ENCODE results near the gene KRT16.
"Not testable (repeated sequence)": the region's sequence is repeated elsewhere in the genome, so short reads cannot be mapped to it uniquely, and the experiment has no call there.

DNA sequence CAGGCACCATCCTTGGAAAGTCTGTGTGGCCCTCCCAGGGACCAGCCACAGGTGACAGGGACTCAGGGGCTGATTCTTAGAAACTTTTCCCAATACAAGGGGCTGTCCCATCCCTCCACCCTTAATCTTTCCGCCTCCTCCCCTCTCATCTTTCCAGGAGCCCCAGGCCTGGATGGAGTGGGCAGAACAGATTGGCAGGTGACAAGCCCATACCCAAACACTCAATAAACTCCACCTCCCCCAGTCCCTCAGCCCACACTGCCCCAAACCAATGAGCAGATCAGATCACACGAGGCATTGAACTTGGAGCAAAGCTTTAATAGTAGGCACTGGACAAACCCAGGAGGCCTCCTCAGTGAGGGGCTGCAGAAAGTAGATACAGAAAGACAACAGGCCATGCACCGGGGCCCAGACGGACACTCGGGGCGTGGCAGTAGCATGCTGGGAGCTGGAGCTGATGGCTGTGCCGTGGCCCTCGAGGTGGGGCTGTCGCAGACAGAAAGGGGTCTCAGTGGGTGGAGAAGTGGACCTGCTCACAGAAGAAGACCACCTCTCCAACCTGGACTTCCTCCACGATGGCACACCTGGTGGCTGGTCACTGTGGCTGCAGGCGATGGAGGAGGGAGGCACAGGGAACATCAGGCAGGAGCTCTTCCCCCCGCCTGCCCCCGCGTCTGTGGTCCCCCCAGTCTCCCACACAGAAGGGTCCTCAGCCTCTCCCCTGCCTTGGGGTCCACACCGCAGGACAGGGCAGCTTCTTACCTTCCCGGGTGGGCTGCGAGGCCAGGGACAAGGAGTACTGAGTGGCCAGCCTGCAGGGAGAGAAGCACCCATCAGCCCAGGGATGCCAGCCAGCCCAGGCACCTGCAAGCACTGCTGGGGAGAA lies 13.7 kb upstream of the KRT16 start:
- TF ChIP-seq, protein P1, sequence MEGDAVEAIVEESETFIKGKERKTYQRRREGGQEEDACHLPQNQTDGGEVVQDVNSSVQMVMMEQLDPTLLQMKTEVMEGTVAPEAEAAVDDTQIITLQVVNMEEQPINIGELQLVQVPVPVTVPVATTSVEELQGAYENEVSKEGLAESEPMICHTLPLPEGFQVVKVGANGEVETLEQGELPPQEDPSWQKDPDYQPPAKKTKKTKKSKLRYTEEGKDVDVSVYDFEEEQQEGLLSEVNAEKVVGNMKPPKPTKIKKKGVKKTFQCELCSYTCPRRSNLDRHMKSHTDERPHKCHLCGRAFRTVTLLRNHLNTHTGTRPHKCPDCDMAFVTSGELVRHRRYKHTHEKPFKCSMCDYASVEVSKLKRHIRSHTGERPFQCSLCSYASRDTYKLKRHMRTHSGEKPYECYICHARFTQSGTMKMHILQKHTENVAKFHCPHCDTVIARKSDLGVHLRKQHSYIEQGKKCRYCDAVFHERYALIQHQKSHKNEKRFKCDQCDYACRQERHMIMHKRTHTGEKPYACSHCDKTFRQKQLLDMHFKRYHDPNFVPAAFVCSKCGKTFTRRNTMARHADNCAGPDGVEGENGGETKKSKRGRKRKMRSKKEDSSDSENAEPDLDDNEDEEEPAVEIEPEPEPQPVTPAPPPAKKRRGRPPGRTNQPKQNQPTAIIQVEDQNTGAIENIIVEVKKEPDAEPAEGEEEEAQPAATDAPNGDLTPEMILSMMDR (IDR thresholded peaks at IDR 0.05), result not testable (repeated sequence)
- TF ChIP-seq POLR2A (IDR thresholded peaks at IDR 0.05), result not testable (repeated sequence)
